Prostate gland (tissue), 2 donors: ENCODE results near the gene ALOX15.
"Not testable (repeated sequence)": the region's sequence is repeated elsewhere in the genome, so short reads cannot be mapped to it uniquely, and the experiment has no call there.

Source experiments
- POLR2A ChIP-seq: fragments of 450-650 bp; IDR thresholded peaks from one replicate; pipeline ENCODE4 v1.6.1; 2016; ENCODE audit warnings: antibody characterized with exemption, mild to moderate bottlenecking
- TF ChIP-seq, protein P1 (sequence below), 4 experiments: fragments of 200-600 bp in 2 of 4; fragments of 450-650 bp in 2 of 4; sonication (generic) in 2 of 4; IDR thresholded peaks; 1 replicate in 3 of 4; 2 replicates in 1 of 4; pipeline ENCODE4 v1.5.1; 2016 to 2019; ENCODE audit warnings: antibody characterized with exemption in 4 of 4, mild to moderate bottlenecking in 2 of 4, moderate library complexity in 2 of 4

DNA sequence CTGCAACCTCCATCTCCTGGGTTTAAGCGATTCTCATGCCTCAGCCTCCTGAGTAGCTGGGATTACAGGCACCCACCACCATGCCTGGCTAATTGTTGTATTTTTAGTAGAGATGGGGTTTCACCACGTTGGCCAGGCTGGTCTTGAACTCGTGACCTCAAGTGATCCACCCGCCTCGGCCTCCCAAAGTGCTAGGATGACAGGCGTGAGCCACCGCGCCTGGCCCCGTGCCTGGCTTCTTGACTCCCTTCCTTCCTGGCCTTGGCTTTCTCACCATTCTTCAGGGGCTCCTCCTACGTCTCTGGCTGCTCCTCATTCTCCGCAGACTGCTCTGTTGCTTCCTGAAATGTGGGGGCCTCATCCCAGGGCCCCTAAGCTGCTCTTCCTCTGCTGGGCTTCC lies 51.4 kb downstream of the ALOX15 start:
- TF ChIP-seq, protein P1, sequence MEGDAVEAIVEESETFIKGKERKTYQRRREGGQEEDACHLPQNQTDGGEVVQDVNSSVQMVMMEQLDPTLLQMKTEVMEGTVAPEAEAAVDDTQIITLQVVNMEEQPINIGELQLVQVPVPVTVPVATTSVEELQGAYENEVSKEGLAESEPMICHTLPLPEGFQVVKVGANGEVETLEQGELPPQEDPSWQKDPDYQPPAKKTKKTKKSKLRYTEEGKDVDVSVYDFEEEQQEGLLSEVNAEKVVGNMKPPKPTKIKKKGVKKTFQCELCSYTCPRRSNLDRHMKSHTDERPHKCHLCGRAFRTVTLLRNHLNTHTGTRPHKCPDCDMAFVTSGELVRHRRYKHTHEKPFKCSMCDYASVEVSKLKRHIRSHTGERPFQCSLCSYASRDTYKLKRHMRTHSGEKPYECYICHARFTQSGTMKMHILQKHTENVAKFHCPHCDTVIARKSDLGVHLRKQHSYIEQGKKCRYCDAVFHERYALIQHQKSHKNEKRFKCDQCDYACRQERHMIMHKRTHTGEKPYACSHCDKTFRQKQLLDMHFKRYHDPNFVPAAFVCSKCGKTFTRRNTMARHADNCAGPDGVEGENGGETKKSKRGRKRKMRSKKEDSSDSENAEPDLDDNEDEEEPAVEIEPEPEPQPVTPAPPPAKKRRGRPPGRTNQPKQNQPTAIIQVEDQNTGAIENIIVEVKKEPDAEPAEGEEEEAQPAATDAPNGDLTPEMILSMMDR (IDR thresholded peaks at IDR 0.05) = not testable (repeated sequence)
- not testable (repeated sequence) for TF ChIP-seq POLR2A
